GM23338 (cell line): ENCODE results near the gene ZFAND6. TPM values are rescaled to one million over a fixed set of nuclear protein-coding genes. Genes with fewer than 3 reads are reported as not detected.

Experiments used
- ATAC-seq: fragments of 200-7000 bp; cut with Tn5 transposase; 3 replicates; pipeline ENCODE4 v1.9.1; 2020
- DNase-seq: peaks from one replicate; pipeline ENCODE4 v3.0.0-alpha.2; 2015; ENCODE audit warnings: low spot score
- H2AFZ ChIP-seq: fragments of 200-600 bp; sonication (generic); 2 replicates; pipeline ENCODE4 v1.8.0; 2016; ENCODE audit warnings: antibody characterized with exemption, mild to moderate bottlenecking, moderate library complexity
- H3F3A ChIP-seq: fragments of 200-600 bp; sonication (generic); replicated peaks from 2 replicates; pipeline ENCODE4 v1.8.0; 2017; ENCODE audit warnings: antibody characterized with exemption, mixed run types, low read depth
- H3K27ac ChIP-seq: fragments of 200-600 bp; sonication (generic); 2 replicates; pipeline ENCODE4 v1.6.1; 2016; ENCODE audit warnings: low read depth
- H3K27me3 ChIP-seq: fragments of 200-600 bp; sonication (generic); 2 replicates; pipeline ENCODE4 v1.8.0; 2016; ENCODE audit warnings: mild to moderate bottlenecking, mixed run types, moderate library complexity; ENCODE audit not compliant: insufficient read depth
- H3K36me3 ChIP-seq: fragments of 200-600 bp; sonication (generic); 2 replicates; pipeline ENCODE4 v1.8.0; 2016; ENCODE audit warnings: mild to moderate bottlenecking; ENCODE audit not compliant: insufficient read depth
- H3K4me1 ChIP-seq: fragments of 200-600 bp; sonication (generic); 2 replicates; pipeline ENCODE4 v1.8.0; 2016; ENCODE audit warnings: mild to moderate bottlenecking, moderate library complexity; ENCODE audit not compliant: insufficient read depth
- H3K4me2 ChIP-seq: fragments of 200-600 bp; sonication (generic); 2 replicates; pipeline ENCODE4 v1.7.1; 2017; ENCODE audit warnings: mixed run types
- H3K4me3 ChIP-seq: fragments of 200-600 bp; sonication (generic); 2 replicates; pipeline ENCODE4 v1.6.1; 2016; ENCODE audit warnings: mixed run types
- H3K79me2 ChIP-seq: fragments of 200-600 bp; sonication (generic); replicated peaks from 2 replicates; pipeline ENCODE4 v1.8.0; 2017; ENCODE audit warnings: mild to moderate bottlenecking; ENCODE audit not compliant: insufficient read depth
- H3K9me2 ChIP-seq: fragments of 200-600 bp; sonication (generic); 2 replicates; pipeline ENCODE4 v1.8.0; 2017; ENCODE audit not compliant: insufficient read depth
- H4K20me1 ChIP-seq: fragments of 200-600 bp; sonication (generic); replicated peaks from 2 replicates; pipeline ENCODE4 v1.8.0; 2017; ENCODE audit warnings: mild to moderate bottlenecking; ENCODE audit not compliant: insufficient read depth
- H3K27ac Mint-ChIP-seq: 2 replicates; pipeline ENCODE4 v1.8.0; 2020; ENCODE audit warnings: inconsistent platforms, mild to moderate bottlenecking, moderate library complexity, mixed read lengths
- H3K27me3 Mint-ChIP-seq: 3 replicates; pipeline ENCODE4 v1.8.0; 2022; ENCODE audit warnings: low read depth, mild to moderate bottlenecking, moderate library complexity, mixed read lengths, inconsistent platforms; ENCODE audit not compliant: insufficient read depth, poor library complexity
- H3K36me3 Mint-ChIP-seq: 3 replicates; pipeline ENCODE4 v1.8.0; 2021; ENCODE audit warnings: low read depth, mild to moderate bottlenecking, inconsistent platforms, moderate library complexity, mixed read lengths
- H3K4me1 Mint-ChIP-seq: 3 replicates; pipeline ENCODE4 v1.8.0; 2020; ENCODE audit warnings: mild to moderate bottlenecking, inconsistent platforms, mixed read lengths
- H3K4me3 Mint-ChIP-seq: 3 replicates; pipeline ENCODE4 v1.8.0; 2021; ENCODE audit warnings: moderate library complexity, mild to moderate bottlenecking, inconsistent platforms, mixed read lengths
- H3K9me3 Mint-ChIP-seq: 3 replicates; pipeline ENCODE4 v1.8.0; 2020; ENCODE audit warnings: moderate library complexity, mild to moderate bottlenecking, inconsistent platforms, mixed read lengths
- EZH2phosphoT487 ChIP-seq: fragments of 200-600 bp; sonication (generic); IDR thresholded peaks from one replicate; pipeline ENCODE4 v1.8.1; 2018; ENCODE audit warnings: antibody characterized with exemption; ENCODE audit not compliant: unreplicated experiment
- JUNB ChIP-seq: IDR thresholded peaks from one replicate; pipeline ENCODE4 v1.6.1; 2016; ENCODE audit warnings: antibody characterized with exemption; ENCODE audit not compliant: unreplicated experiment
- NANOG ChIP-seq: IDR thresholded peaks from 2 replicates; pipeline ENCODE4 v1.6.1; 2016; ENCODE audit warnings: antibody characterized with exemption, borderline replicate concordance
- STAT1 ChIP-seq: IDR thresholded peaks from one replicate; pipeline ENCODE4 v1.6.1; 2016; ENCODE audit warnings: antibody characterized with exemption; ENCODE audit not compliant: unreplicated experiment
- ZNF114 ChIP-seq: fragments of 250-450 bp; sonication (Bioruptor Pico); IDR thresholded peaks from 2 replicates; pipeline ENCODE4 v1.5.0; 2020; ENCODE audit warnings: mild to moderate bottlenecking, moderate library complexity
- polyA plus RNA-seq: library from polyadenylated mRNA; unstranded; fragments of >200 nt; fragmentation: Nextera tagmentation; extraction: Ambion mirVana; gene quantifications from 2 replicates; pipeline ENCODE4 v1.2.1, GENCODE V29; 2016
- total RNA-seq: library from RNA; depleted of rRNA; stranded (reverse); fragments of >200 nt; shearing (Covaris generic); gene quantifications from 2 replicates; pipeline ENCODE4 v1.2.3, GENCODE V29; 2014
- TF ChIP-seq, protein P1 (sequence below): fragments of 250-450 bp; sonication (Bioruptor Pico); IDR thresholded peaks from 2 replicates; pipeline ENCODE4 v1.5.0; 2020; ENCODE audit warnings: mild to moderate bottlenecking, moderate library complexity
- TF ChIP-seq, protein P2 (sequence below): IDR thresholded peaks from one replicate; pipeline ENCODE4 v1.6.1; 2018; ENCODE audit warnings: antibody characterized with exemption; ENCODE audit not compliant: unreplicated experiment

The ZFAND6 gene
- total and polyA plus RNA-seq, 2 experiments from 2014 or later = 205 to 292 TPM

GRCh38 chr15:80163897-80164296, 104.4 kb downstream of the ZFAND6 start (continued):
- TF ChIP-seq STAT1 = no peak

DNA sequence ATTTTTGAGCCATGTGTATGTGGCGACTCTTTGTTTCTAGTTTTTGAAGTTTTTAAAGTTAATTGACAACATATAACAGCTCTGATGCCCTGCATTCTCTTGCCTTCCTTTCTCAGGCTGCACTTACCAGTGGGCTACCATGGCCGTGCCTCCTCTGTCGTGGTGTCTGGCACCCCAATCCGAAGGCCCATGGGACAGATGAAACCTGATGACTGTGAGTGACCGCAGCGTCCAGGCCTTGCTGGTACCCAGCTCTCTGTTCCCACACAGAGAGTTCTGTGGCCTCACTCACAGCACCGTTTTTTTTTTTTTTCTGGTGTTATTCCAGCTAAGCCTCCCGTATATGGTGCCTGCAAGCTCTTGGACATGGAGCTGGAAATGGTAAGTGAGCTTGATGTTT, 108.5 kb downstream of the ZFAND6 start:
- H3K4me3 Mint-ChIP-seq = no peak overlapping the region
- H3K4me3 ChIP-seq = no peak overlapping the region
- H3K9me2 ChIP-seq = no peaks in the 10 kb centered on the region
- H3K27ac Mint-ChIP-seq = no peak overlapping the region
- no peaks in the 10 kb centered on the region for H3K4me1 Mint-ChIP-seq
- H3K27ac ChIP-seq = no peak overlapping the region
- H4K20me1 ChIP-seq = no peaks in the 10 kb centered on the region; the same call in 1 of the 2 replicates
- ATAC-seq = no peak
- H3K4me1 ChIP-seq = no peaks in the 10 kb centered on the region
- no peak overlapping the region for H3K4me2 ChIP-seq
- no peak for DNase-seq
- no peaks in the 10 kb centered on the region for H3F3A ChIP-seq
- H3K36me3 ChIP-seq = no peaks in the 10 kb centered on the region; the same call in 1 of the 2 replicates
- H3K27me3 ChIP-seq = no peaks in the 10 kb centered on the region
- no peaks in the 10 kb centered on the region for H3K27me3 Mint-ChIP-seq
- 0 out of 3 replicates have a peak, but pooled peaks cover 2% of the 10 kb centered on the region for H3K9me3 Mint-ChIP-seq
- H3K79me2 ChIP-seq = no peaks in the 10 kb centered on the region
- TF ChIP-seq, protein P1, sequence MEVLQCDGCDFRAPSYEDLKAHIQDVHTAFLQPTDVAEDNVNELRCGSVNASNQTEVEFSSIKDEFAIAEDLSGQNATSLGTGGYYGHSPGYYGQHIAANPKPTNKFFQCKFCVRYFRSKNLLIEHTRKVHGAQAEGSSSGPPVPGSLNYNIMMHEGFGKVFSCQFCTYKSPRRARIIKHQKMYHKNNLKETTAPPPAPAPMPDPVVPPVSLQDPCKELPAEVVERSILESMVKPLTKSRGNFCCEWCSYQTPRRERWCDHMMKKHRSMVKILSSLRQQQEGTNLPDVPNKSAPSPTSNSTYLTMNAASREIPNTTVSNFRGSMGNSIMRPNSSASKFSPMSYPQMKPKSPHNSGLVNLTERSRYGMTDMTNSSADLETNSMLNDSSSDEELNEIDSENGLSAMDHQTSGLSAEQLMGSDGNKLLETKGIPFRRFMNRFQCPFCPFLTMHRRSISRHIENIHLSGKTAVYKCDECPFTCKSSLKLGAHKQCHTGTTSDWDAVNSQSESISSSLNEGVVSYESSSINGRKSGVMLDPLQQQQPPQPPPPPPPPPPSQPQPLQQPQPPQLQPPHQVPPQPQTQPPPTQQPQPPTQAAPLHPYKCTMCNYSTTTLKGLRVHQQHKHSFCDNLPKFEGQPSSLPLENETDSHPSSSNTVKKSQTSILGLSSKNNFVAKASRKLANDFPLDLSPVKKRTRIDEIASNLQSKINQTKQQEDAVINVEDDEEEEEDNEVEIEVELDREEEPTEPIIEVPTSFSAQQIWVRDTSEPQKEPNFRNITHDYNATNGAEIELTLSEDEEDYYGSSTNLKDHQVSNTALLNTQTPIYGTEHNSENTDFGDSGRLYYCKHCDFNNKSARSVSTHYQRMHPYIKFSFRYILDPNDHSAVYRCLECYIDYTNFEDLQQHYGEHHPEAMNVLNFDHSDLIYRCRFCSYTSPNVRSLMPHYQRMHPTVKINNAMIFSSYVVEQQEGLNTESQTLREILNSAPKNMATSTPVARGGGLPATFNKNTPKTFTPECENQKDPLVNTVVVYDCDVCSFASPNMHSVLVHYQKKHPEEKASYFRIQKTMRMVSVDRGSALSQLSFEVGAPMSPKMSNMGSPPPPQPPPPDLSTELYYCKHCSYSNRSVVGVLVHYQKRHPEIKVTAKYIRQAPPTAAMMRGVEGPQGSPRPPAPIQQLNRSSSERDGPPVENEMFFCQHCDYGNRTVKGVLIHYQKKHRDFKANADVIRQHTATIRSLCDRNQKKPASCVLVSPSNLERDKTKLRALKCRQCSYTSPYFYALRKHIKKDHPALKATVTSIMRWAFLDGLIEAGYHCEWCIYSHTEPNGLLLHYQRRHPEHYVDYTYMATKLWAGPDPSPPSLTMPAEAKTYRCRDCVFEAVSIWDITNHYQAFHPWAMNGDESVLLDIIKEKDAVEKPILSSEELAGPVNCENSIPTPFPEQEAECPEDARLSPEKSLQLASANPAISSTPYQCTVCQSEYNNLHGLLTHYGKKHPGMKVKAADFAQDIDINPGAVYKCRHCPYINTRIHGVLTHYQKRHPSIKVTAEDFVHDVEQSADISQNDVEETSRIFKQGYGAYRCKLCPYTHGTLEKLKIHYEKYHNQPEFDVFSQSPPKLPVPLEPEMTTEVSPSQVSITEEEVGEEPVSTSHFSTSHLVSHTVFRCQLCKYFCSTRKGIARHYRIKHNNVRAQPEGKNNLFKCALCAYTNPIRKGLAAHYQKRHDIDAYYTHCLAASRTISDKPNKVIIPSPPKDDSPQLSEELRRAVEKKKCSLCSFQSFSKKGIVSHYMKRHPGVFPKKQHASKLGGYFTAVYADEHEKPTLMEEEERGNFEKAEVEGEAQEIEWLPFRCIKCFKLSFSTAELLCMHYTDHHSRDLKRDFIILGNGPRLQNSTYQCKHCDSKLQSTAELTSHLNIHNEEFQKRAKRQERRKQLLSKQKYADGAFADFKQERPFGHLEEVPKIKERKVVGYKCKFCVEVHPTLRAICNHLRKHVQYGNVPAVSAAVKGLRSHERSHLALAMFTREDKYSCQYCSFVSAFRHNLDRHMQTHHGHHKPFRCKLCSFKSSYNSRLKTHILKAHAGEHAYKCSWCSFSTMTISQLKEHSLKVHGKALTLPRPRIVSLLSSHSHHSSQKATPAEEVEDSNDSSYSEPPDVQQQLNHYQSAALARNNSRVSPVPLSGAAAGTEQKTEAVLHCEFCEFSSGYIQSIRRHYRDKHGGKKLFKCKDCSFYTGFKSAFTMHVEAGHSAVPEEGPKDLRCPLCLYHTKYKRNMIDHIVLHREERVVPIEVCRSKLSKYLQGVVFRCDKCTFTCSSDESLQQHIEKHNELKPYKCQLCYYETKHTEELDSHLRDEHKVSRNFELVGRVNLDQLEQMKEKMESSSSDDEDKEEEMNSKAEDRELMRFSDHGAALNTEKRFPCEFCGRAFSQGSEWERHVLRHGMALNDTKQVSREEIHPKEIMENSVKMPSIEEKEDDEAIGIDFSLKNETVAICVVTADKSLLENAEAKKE (CRISPR knock-in tag) = no peak
- no peak for TF ChIP-seq ZNF114 (CRISPR knock-in tag)
- no peak for TF ChIP-seq EZH2phosphoT487
- TF ChIP-seq, protein P2, sequence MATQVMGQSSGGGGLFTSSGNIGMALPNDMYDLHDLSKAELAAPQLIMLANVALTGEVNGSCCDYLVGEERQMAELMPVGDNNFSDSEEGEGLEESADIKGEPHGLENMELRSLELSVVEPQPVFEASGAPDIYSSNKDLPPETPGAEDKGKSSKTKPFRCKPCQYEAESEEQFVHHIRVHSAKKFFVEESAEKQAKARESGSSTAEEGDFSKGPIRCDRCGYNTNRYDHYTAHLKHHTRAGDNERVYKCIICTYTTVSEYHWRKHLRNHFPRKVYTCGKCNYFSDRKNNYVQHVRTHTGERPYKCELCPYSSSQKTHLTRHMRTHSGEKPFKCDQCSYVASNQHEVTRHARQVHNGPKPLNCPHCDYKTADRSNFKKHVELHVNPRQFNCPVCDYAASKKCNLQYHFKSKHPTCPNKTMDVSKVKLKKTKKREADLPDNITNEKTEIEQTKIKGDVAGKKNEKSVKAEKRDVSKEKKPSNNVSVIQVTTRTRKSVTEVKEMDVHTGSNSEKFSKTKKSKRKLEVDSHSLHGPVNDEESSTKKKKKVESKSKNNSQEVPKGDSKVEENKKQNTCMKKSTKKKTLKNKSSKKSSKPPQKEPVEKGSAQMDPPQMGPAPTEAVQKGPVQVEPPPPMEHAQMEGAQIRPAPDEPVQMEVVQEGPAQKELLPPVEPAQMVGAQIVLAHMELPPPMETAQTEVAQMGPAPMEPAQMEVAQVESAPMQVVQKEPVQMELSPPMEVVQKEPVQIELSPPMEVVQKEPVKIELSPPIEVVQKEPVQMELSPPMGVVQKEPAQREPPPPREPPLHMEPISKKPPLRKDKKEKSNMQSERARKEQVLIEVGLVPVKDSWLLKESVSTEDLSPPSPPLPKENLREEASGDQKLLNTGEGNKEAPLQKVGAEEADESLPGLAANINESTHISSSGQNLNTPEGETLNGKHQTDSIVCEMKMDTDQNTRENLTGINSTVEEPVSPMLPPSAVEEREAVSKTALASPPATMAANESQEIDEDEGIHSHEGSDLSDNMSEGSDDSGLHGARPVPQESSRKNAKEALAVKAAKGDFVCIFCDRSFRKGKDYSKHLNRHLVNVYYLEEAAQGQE = no peak
- no peak for TF ChIP-seq JUNB
- no peak for TF ChIP-seq NANOG
- no peak overlapping the region for H2AFZ ChIP-seq
- peaks cover 38% of the 10 kb centered on the region for H3K36me3 Mint-ChIP-seq
